ENCODE data around the gene PPP1R12B.
"Not testable (repeated sequence)": the region's sequence is repeated elsewhere in the genome, so short reads cannot be mapped to it uniquely, and the experiment has no call there.

The PPP1R12B gene

GRCh38 chr1:202323731-202324130 lies 24.8 kb upstream of the PPP1R12B start:
- no peak for DNase-seq
- H3K4me3 Mint-ChIP-seq: no peak overlapping the region
- no peaks in the 10 kb centered on the region for H3K9me3 Mint-ChIP-seq
- peaks cover 7% of the 10 kb centered on the region for H3K36me3 Mint-ChIP-seq (ENCODE audit: low read depth)
- peaks cover 8% of the 10 kb centered on the region for H3K4me1 Mint-ChIP-seq (ENCODE audit: low read depth)
- H3K27me3 Mint-ChIP-seq: no peaks in the 10 kb centered on the region
- H3K27ac Mint-ChIP-seq: no peak overlapping the region

GRCh38 chr1:202324646-202325045 lies 23.9 kb upstream of the PPP1R12B start:
- Mint-ChIP-seq H3K36me3 (ENCODE audit: low read depth) (peaks cover 14% of the 10 kb centered on the region), H3K9me3 (no peaks in the 10 kb centered on the region), H3K27ac (no peak overlapping the region), H3K4me1 (ENCODE audit: low read depth) (peaks cover 8% of the 10 kb centered on the region), H3K27me3 (no peaks in the 10 kb centered on the region), H3K4me3 (no peak overlapping the region)
- DNase-seq: no peak

- Mint-ChIP-seq H3K27ac (peak overlapping the region; percentile 6), H3K4me1 (ENCODE audit: low read depth) (no peaks in the 10 kb centered on the region), H3K9me3 (no peaks in the 10 kb centered on the region), H3K4me3 (no peak overlapping the region), H3K27me3 (no peaks in the 10 kb centered on the region), H3K36me3 (ENCODE audit: low read depth) (peaks cover 64% of the 10 kb centered on the region)
- no peak for DNase-seq
Observed at GRCh38 chr1:202329891-202330290, 18.6 kb upstream of the PPP1R12B start.

- Mint-ChIP-seq H3K4me3 (no peak overlapping the region), H3K36me3 (ENCODE audit: low read depth) (peaks cover 86% of the 10 kb centered on the region), H3K27ac (no peak overlapping the region), H3K9me3 (no peaks in the 10 kb centered on the region), H3K27me3 (no peaks in the 10 kb centered on the region), H3K4me1 (ENCODE audit: low read depth) (peaks cover 9% of the 10 kb centered on the region)
- no peak for DNase-seq
Observed at GRCh38 chr1:202333861-202334260, 14.6 kb upstream of the PPP1R12B start.

- H3K27me3 Mint-ChIP-seq: no peaks in the 10 kb centered on the region
- no peaks in the 10 kb centered on the region for H3K9me3 Mint-ChIP-seq
- H3K4me1 Mint-ChIP-seq (ENCODE audit: low read depth): peaks cover 34% of the 10 kb centered on the region
- peak overlapping the region; percentile 66 for H3K4me3 Mint-ChIP-seq
- no peak for DNase-seq
- peak overlapping the region; percentile 70 for H3K27ac Mint-ChIP-seq
- peaks cover 21% of the 10 kb centered on the region for H3K36me3 Mint-ChIP-seq (ENCODE audit: low read depth)
Observed at GRCh38 chr1:202343652-202344349, 4.7 kb upstream of the PPP1R12B start.

GRCh38 chr1:202348005-202348508 lies 442 bp upstream of the PPP1R12B start:
- H3K9me3 Mint-ChIP-seq: no peaks in the 10 kb centered on the region
- no peak for DNase-seq
- H3K27ac Mint-ChIP-seq: peak overlapping the region; percentile 95
- peaks cover 34% of the 10 kb centered on the region for H3K4me1 Mint-ChIP-seq (ENCODE audit: low read depth)
- peak overlapping the region; percentile 94 for H3K4me3 Mint-ChIP-seq
- no peaks in the 10 kb centered on the region for H3K27me3 Mint-ChIP-seq
- peaks cover 8% of the 10 kb centered on the region for H3K36me3 Mint-ChIP-seq (ENCODE audit: low read depth)

GRCh38 chr1:202349206-202349928 lies 868 bp downstream of the PPP1R12B start:
- H3K27ac Mint-ChIP-seq: peak overlapping the region; percentile 95
- H3K27me3 Mint-ChIP-seq: no peaks in the 10 kb centered on the region
- no peaks in the 10 kb centered on the region for H3K9me3 Mint-ChIP-seq
- peaks cover 33% of the 10 kb centered on the region for H3K4me1 Mint-ChIP-seq (ENCODE audit: low read depth)
- no peak for DNase-seq
- peak overlapping the region; percentile 94 for H3K4me3 Mint-ChIP-seq
- peaks cover 8% of the 10 kb centered on the region for H3K36me3 Mint-ChIP-seq (ENCODE audit: low read depth)

GRCh38 chr1:202351725-202352124 lies 3.2 kb downstream of the PPP1R12B start:
- Mint-ChIP-seq H3K4me1 (ENCODE audit: low read depth) (peaks cover 34% of the 10 kb centered on the region), H3K27me3 (no peaks in the 10 kb centered on the region), H3K9me3 (no peaks in the 10 kb centered on the region), H3K4me3 (no peak overlapping the region), H3K36me3 (ENCODE audit: low read depth) (peaks cover 8% of the 10 kb centered on the region), H3K27ac (no peak overlapping the region)
- DNase-seq: no peak

GRCh38 chr1:202352583-202353197 lies 4.2 kb downstream of the PPP1R12B start:
- peaks cover 35% of the 10 kb centered on the region for H3K4me1 Mint-ChIP-seq (ENCODE audit: low read depth)
- not testable (repeated sequence) for H3K9me3 Mint-ChIP-seq; H3K36me3 Mint-ChIP-seq (ENCODE audit: low read depth); DNase-seq; H3K4me3 Mint-ChIP-seq; H3K27me3 Mint-ChIP-seq; H3K27ac Mint-ChIP-seq

- no peak overlapping the region for H3K27ac Mint-ChIP-seq
- H3K9me3 Mint-ChIP-seq: no peaks in the 10 kb centered on the region
- no peak overlapping the region for H3K4me3 Mint-ChIP-seq
- no peaks in the 10 kb centered on the region for H3K36me3 Mint-ChIP-seq (ENCODE audit: low read depth)
- H3K27me3 Mint-ChIP-seq: no peaks in the 10 kb centered on the region
- H3K4me1 Mint-ChIP-seq (ENCODE audit: low read depth): peaks cover 18% of the 10 kb centered on the region
- DNase-seq: no peak
Observed at GRCh38 chr1:202355944-202356553, 7.5 kb downstream of the PPP1R12B start.

GRCh38 chr1:202357506-202357905 lies 9.0 kb downstream of the PPP1R12B start:
- Mint-ChIP-seq H3K36me3 (ENCODE audit: low read depth) (no peaks in the 10 kb centered on the region), H3K9me3 (no peaks in the 10 kb centered on the region), H3K27ac (no peak overlapping the region), H3K27me3 (no peaks in the 10 kb centered on the region), H3K4me1 (ENCODE audit: low read depth) (peaks cover 11% of the 10 kb centered on the region), H3K4me3 (no peak overlapping the region)
- DNase-seq: no peak

- Mint-ChIP-seq H3K36me3 (ENCODE audit: low read depth) (no peaks in the 10 kb centered on the region), H3K9me3 (no peaks in the 10 kb centered on the region), H3K27me3 (no peaks in the 10 kb centered on the region), H3K4me1 (ENCODE audit: low read depth) (peaks cover 4% of the 10 kb centered on the region), H3K27ac (no peak overlapping the region), H3K4me3 (no peak overlapping the region)
- no peak for DNase-seq
Observed at GRCh38 chr1:202361224-202361623, 12.7 kb downstream of the PPP1R12B start.

GRCh38 chr1:202361701-202362100 lies 13.2 kb downstream of the PPP1R12B start:
- no peak for DNase-seq
- H3K4me3 Mint-ChIP-seq: no peak overlapping the region
- H3K4me1 Mint-ChIP-seq (ENCODE audit: low read depth): peaks cover 4% of the 10 kb centered on the region
- H3K27ac Mint-ChIP-seq: no peak overlapping the region
- H3K9me3 Mint-ChIP-seq: no peaks in the 10 kb centered on the region
- H3K36me3 Mint-ChIP-seq (ENCODE audit: low read depth): no peaks in the 10 kb centered on the region
- H3K27me3 Mint-ChIP-seq: no peaks in the 10 kb centered on the region

- no peaks in the 10 kb centered on the region for H3K27me3 Mint-ChIP-seq
Observed at GRCh38 chr1:202362212-202362611, 13.7 kb downstream of the PPP1R12B start.

More at GRCh38 chr1:202362212-202362611, 13.7 kb downstream of the PPP1R12B start:
- Mint-ChIP-seq H3K27ac (no peak overlapping the region), H3K36me3 (ENCODE audit: low read depth) (no peaks in the 10 kb centered on the region), H3K9me3 (no peaks in the 10 kb centered on the region), H3K4me1 (ENCODE audit: low read depth) (peaks cover 2% of the 10 kb centered on the region), H3K4me3 (no peak overlapping the region)
- DNase-seq: no peak

Measured in activated T-cell treated with anti-CD3 and anti-CD28 coated beads, Interleukin-2, amount 50 U/mL, for 24 hours (primary cell).